HG03457 (cell line): ENCODE results near the gene SUSD4.

Source experiments
- ATAC-seq: cut with Tn5 transposase; IDR thresholded peaks from one replicate; pipeline ENCODE4 v1.9.1; 2021; ENCODE audit warnings: moderate number of reproducible peaks; ENCODE audit not compliant: unreplicated experiment

The SUSD4 gene

DNA sequence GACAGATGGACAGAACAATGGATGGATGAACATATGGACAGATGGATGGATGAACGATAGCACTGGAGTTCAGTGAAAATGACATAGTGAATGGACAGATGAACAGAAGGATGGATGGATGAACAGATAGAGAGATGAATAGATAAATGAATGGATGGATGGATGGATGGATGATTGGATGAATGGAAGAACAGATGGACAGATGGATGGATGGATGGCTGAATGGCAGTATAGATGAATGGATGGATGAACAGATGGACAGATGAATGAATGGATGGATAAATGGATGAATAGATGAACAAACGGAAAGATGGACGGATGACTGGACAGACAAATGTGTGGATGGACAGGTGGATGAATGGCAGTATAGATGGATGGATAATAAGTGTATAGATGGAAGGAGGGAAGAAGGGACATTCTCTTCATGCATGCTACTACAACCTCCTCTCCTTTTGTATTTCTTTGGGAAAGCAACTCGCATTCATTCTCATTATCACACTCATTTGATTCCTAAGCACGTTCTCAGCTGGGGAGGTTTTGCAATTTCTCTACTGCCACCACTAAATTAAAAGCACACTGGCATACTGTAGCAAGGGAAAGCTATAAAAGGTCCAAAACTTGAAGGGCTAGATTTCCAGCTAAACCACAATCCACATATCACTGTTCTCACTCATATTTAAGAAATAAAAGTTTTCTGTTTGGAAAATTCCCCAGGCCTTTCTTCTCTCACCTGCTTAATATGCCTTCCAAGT lies 34.1 kb downstream of the SUSD4 start:
- no peak for ATAC-seq

DNA sequence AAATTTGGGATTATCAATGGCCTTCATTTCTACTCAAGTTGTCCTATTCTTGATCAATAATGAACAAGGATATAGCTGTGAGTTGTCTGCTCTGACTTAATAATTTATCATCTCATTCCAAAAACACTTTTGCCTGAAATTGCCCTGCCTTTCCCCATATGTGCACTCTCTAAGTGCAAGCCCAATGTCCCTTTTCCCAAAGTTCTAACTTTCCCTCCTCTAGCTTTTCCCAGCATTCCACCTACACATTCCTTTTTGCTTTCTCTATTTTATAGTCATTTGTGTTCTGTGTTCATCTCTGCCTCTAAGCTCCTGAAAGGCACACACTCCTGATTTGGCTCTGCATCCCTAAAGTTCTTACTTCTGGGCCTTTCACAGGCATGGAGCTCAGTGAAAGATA lies 34.7 kb downstream of the SUSD4 start:
- ATAC-seq, result no peak

DNA sequence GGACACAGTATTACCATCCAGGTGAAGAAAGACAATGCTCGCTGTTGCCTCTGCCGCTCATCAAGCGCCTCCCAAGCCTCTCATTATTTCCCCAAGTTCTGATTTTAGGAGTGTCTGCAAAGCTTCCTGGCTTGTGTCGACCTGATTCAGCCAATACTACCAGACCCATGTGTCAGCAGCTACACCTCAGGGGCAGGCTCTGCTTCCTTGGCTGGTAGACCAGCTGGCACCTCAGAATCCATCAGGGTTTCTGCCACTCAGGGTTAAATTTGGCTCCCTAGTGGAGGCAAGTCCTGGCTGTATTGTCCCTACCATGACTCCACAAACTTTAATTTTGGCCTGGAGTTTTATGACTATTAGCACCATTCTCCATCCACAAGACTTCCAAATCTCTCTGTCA lies 35.4 kb downstream of the SUSD4 start:
- ATAC-seq, result no peak

DNA sequence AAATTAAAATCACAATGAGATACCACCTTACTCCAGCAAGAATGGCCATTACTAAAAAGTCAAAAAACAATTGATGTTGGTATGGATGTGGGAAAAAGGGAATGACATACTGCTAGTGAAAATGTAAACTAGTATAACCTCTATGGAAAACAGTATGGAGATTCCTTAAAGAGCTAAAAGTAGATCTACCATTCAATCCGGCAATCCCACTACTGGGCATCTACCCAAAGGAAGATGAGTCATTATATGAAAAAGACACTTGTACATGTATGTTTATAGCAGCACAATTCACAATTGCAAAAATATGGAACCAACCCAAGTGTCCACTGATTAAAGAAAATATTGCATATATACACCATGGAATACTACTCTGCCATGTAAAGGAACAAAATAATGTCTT lies 37.2 kb downstream of the SUSD4 start:
- ATAC-seq, result no peak

DNA sequence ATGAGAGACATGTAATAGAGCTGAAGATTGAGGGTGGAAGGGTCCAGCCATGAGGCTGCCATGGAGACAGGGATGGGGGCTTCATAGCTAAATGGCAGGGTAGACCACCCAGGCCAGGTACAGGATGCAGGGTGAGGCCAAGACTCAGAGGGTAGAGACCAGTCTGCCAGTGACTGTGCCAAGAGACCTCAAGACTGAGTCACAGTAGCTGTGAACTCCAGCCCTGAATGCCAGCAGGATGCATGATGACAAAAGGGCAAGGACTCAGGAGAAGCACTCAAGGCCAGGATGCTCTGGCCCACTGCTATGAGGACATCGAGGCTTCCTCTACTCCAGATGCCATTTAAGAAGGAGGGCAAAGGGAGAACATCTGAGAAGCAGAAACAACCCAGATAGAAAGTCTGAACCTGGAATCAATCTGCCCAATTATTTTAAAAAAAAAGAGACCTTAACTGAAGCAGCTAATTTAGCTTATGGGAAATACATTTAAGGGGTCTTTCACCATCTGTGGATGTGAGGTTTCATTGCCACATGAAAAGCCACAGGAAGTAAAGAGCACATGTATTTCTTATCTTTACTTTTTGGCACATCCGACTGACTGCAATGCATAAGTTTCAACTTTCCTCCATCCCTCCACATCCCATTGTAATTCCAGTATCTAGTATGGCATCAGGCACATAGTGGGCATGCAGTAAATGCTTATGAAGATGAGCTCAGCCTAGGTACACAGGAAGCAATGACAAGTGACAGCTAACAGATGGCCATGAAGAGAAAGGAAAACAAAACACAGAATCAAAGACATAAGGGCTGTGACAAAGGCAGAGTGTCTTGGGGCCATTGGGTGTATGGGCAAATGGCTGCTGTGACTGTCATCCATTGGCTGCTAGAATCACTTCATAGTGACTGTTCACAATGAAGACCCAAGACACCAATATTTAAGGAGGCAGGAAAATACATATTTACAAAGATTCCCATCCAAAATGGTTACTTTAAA lies 40.2 kb downstream of the SUSD4 start:
- no peak for ATAC-seq

DNA sequence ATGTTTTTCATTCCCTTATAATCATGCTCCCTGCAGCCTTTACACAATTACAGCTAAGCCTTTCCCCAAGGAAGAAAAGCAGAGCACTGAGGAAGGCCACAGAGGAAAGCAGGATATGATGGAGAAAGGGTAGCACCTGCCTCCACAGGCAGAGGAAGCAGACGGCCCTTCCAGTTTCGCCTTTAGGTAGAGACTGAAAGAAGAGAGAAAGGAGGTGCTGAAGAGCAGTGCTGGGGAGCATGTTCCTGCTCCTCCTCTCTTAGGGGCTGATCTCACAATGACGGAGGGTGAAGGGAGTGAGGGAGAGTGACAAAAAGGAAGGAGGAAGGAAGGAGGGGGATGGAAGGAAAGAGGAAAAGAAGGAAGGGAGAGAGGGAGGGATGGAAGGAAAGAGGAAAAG lies 41.1 kb downstream of the SUSD4 start:
- ATAC-seq, result no peak

DNA sequence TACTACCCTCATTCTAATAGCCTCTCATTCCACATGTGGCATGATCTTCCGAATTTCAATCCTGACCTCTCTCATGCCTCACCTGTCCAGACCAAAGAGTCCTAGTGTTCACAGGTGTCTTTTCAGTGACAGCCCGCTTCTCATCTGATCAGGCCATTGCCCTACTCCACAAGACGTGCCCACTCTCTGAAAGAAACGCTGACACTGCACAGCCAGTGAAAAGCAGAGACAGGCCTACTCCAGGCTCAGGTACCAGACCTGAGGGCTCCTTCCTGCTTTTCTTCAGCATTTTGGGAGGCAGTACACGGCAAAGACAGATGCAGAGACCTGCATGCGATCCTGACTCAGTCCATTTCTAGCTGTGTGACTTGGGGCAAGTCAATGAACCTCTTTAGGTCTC lies 43.0 kb downstream of the SUSD4 start:
- ATAC-seq, result no peak

DNA sequence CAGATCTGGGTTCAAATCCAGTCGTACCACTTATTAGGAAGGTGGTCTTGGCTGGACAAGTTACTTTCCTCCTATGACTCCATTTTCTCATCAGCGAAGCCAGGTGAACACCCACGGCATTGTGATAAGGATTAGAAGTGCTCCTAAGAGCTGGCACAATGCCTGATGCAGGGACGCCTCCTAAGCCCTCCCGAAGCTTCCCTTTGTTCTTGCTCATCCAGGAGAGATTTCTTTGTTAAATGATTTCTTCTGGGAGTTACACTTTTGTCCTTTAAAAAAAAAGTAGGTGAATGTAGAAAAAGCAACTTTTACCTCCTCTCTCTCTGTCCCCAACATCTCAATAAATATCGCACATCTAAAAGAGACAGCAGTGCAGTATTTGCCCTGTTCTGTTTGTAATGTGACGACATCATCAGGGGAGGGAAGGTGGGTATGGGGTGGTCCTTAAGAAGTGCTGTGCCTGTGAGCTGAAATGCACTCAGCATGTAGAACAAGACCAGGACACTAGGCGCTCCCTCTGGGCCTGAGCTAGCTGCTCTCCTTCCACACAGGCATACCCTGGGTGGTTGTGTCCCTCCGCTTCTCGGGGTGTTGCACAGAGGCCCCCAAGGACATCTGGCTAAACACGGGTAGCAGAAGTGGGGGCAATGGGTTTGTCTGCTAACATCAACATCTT lies 43.9 kb downstream of the SUSD4 start:
- no peak for ATAC-seq

DNA sequence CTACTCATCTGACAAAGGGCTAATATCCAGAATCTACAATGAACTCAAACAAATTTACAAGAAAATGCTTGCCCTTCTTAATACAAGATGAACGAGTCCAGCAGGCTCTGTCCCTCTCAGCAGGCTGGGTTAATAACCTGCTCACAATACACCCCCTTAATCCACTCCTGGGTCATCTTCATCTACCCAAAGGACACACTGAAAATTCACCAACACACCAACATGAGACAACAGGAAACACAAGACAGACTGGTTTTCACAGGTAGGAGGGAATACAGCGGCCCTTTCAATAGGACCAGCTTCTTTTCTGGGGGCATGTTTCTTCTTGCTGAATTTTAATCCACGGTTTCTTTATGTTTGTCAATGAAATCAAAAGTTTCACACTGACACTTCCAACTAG lies 44.6 kb downstream of the SUSD4 start:
- no peak for ATAC-seq

DNA sequence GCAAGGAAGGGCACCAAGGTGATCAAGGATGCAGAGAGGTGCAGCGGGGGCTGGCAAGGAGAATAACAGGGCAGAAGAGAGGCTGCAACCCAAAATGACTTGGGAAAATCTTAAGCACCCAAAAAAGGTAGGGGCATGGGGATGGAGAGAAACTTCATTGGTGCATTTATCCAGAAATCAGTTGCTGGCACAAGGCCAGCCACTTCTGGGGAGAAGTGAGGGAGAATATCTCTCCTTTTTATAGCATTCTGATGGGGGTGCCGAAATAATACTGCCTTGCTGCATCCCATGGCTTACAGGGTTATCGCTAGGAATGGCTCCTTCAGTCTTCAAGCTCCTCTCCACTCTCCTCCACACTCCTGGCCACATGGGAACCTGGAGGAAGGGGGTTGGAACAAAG lies 47.9 kb downstream of the SUSD4 start:
- no peak for ATAC-seq

DNA sequence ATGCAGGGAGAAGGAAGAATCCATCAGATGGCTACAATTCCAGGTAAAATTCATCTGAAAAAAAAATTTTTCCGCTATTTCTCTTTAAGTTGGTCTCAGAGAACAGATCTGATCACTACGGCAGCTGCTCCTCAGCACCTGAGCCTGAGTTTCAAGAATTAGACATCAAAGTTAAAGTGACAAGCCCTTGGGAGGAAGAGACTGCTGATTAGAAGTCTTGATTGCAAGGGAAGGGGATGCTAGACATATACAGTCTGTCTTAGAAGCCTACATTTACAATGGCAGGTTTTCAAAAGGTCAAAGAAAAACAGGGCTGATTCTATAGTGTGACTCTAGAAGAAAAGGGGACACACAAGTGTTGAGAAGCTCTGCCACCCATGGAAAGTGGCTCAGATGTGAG lies 48.3 kb downstream of the SUSD4 start:
- ATAC-seq, result no peak

DNA sequence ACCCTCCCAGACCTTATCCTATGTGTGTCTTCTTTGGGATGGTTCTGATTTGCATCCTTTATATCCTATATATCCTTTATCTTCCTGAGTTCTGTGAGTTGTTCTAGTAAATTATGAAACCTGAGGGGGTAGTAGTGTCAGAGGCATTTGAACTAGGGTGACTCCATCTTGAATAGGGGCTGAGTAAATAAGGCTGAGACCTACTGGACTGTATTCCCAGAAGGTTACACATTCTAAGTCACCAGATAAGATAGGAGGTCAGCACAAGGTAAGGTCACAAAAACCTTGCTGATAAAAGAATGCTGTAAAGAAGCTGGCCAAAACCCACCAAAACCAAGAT lies 50.6 kb downstream of the SUSD4 start:
- no peak for ATAC-seq

DNA sequence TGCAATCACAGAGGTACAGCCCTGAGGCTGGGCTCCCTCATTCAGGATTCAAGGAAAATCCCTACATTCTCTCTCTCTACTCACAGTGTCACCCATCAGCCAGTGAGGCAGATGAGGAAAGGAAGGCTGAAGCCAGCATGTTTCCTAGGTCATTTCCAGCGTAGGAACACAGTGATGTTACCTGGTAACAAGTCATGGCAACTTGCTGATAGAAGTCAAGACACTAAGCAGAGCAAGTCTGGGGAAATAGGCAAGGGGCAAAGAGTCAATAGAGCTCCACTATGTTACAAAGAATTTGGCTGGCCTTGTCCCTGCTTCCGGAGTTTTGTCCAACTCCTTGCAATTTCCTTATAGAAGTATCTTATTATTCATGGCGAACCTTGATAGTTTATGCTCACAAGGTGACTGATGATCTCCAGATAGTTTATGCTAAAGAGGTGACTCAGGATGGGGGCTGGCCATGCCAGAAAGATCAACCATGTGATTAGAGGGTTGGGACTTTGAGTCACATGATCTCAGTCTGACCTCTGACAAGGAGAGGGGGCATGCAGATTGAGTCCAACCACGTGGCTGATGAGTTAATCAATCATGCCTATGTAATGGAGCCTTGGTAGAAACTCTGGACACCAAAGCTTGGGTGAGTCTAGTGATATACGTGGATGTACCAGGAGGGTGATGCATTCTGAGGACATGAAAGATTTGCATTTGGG lies 51.1 kb downstream of the SUSD4 start:
- ATAC-seq, result no peak

DNA sequence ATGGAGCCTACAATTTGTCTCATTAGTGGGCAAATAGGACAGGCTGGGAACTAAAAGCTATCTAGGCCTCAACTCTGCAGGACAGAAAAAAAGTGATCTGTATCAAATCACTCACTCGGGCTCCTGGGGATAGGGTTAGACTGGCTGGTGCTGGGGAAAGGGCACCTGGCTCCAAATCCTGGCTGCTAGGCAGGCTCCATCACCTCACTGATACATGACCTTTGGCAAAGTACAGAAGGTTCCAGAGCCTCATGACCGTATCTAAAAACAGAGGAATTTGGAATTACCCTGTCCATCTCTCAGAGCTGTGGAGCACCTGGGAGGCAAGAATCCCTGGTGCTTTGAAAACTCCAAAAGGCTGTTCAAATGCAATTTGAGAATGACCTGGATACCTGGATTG lies 51.7 kb downstream of the SUSD4 start:
- no peak for ATAC-seq

DNA sequence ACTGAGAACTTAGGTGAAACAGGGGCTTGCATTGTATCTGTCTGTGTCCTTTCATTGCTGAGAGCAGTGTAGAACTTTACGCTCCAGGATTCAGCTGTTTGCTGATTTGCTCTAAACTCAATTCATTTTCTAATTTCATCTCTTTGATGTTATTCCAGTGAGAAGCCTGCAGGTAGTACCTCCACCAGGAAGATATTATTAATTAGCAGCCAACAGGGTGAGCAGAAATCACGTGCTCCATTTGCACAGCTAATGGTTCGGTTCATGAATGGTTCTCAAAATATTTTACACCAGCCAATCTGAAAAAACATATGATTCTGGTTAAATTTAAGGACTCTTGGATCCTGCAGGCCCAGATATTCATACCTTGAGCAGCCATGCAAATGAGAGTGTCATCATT lies 52.1 kb downstream of the SUSD4 start:
- ATAC-seq, result no peak

DNA sequence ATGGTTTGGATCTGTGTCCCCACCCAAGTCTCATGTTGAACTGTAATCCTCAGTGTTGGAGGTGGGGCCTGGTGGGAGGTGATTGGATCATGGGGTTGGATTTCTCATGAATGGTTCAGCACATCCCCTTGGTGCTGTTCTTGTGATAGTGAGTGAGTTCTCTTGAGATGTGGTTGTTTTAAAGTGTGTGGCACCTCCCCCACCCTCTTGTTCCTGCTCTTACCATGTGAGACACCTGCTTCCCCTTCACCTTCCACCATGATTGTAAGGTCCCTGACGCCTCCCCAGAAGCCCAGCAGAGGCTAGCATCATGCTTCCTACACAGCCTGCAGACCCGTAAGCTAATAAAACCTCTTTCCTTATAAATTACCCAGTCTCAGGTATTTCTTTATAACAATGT lies 55.8 kb downstream of the SUSD4 start:
- ATAC-seq, result no peak

DNA sequence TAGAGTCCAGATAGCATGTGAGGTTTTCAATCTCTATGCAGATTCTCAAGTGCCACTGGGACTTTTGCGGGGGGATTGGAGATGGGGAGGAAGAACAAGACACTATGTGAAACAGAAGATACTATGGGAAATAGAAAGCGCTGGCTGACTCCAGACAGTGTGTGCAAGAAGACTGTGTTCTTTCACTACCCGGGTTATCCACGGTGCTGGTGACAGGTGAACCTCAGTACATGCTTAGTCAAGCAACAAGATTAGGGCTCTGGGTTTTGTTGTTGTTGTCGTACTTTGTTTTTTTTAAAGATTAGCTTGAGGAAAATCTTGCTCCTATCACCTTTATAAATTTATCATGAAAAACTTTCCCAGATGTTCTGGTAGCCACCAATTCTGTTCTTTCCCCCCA lies 56.4 kb downstream of the SUSD4 start:
- ATAC-seq, result no peak

DNA sequence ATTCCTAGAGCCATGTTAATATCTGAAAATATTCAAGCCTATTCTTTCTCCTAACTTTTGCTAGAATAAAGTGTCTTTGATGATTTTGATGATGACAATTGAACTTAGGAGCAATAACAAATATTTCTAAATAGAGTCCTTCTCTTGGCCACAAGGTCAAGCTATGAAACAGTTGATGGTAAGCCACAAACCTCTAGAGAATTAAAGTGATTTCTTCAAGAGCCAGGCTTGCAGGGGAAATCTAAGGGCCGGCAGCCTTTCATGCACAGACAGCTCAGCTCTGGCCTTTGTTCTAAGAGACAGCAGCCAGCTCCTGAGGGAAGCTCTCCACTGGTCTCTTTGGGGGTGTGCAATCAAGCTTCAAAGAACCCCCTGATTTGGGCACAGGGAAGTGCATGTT lies 59.0 kb downstream of the SUSD4 start:
- ATAC-seq, result no peak

DNA sequence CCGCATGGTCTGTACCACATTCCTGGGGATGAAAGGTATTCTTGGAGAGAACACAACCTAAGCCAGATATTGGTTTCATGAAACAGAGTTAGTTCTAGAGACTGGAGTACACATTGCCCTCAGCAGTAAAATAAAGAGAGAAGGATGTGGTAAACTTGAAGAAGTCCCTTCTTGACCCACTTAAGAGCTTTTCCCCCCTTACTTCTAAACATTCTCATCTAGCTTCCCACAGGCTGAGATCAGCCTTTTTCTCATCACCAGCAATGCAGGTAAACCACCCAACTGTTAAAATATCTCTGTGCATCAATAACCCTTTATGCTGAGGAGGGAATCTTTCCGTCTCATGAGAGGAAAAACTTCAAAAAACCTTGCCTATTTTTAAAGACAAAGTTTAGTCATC lies 62.6 kb downstream of the SUSD4 start:
- no peak for ATAC-seq

DNA sequence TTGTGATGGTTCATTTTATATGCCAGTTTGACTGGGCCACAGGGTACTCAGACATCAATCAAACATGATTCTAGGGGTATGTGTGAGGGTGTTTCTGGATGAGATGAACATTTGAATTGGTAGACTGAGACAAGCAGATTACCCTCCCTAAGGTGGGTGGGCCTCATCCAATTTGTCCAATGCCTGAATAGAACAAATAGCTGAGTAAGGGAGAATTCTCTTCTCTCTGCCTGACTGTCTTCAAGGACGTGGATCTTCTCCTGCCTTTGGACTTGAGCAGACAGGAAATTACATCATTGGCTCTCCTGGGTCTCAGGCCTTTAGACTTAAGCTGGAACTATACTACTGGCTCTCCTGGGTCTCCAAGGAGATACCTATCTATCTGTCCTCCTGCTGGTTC lies 64.4 kb downstream of the SUSD4 start:
- ATAC-seq, result no peak

DNA sequence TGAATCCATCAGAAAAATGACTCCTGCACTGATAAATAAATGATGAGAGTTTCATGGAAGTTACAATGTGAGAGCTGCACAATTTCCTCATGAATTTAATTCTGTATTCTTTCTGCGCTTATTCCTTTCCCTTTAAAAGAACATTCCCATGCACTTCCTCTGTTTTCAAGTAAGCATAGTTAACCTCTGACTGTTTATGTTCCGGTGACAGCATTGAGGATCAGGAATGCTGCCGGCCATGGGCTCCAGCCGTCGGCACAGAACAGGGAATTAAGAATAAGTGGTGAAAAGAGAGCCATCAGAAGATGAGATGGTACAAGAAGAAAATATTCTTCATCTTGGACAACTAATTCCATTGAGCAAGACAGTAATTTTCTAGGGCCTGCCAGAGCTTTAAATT lies 65.3 kb downstream of the SUSD4 start:
- no peak for ATAC-seq
